ENCODE results near the gene LRRC70. TPM values are rescaled to one million over a fixed set of nuclear protein-coding genes. Genes with fewer than 3 reads are reported as not detected.

Gene LRRC70
- total and polyA plus RNA-seq, 4 donors, result 1.1 to 8.4 (median 4.6) TPM

Other genes starting within 250 kb of the LRRC70 start
- 10 to 100 TPM; 19.9 to 24.9 TPM for gene DIMT1, start 174.9 kb upstream of the LRRC70 start, total RNA-seq
- 10 to 100 TPM; 40.4 to 46.4 TPM for gene DIMT1, start 174.9 kb upstream of the LRRC70 start, polyA plus RNA-seq (ENCODE audit: insufficient read length in 2 of 2)
- 10 to 100 TPM; 25.5 to 43.8 TPM for gene IPO11, start 166.1 kb upstream of the LRRC70 start, total RNA-seq
- 10 to 100 TPM; 19.1 to 22.3 TPM for gene IPO11, start 166.1 kb upstream of the LRRC70 start, polyA plus RNA-seq (ENCODE audit: insufficient read length in 2 of 2)